Endothelial cell of hepatic sinusoid (primary cell): ENCODE measurements around the gene ELP4.

Experiments used
- in situ Hi-C: cut with HindIII; loops from 2 replicates; pipeline ENCODE4 v1.10.0; 2017; ENCODE audit warnings: low sequenced_read_pairs

Gene ELP4

DNA sequence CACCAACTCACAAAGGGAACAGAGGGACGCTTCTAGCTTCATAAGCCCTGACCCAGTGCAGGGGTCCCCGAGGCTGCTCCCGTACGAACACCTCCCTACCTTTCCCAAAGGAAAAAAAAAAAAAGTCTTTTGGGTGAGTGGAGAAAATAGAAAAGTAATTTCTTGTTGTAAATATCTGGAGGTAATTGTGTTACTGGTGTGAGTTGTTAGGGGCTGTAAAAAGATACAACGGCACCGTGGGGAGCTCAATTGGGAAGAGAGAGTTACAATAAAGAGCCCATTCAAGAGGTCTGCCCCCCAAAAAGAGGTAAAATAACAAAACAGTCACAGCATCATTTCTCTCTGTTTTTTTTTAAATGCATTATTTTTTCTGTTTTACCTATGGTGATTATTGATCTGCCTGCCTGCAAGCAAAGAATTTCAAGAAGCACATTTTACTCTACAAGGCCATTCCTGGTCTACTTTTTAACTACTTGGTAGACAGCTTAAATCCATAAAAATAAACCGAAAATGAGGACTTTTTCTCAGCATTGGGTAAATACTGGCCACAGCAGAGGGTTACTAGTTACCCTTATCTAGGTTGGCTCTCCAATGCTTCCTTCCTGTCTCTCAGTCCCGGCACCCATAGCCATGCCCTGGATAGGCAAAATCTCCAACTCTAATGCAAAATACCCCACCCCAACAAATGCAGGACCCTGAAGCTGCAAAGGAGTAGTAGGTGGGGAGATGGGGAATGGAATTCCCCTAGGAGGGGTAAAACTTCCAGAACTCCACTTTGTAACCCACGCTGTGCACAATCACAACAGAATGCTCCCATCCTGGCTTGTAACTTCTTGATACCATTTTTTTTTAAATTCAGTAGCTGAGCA lies 298.5 kb downstream of the ELP4 start:
- in situ Hi-C loops, result no loop called here

DNA sequence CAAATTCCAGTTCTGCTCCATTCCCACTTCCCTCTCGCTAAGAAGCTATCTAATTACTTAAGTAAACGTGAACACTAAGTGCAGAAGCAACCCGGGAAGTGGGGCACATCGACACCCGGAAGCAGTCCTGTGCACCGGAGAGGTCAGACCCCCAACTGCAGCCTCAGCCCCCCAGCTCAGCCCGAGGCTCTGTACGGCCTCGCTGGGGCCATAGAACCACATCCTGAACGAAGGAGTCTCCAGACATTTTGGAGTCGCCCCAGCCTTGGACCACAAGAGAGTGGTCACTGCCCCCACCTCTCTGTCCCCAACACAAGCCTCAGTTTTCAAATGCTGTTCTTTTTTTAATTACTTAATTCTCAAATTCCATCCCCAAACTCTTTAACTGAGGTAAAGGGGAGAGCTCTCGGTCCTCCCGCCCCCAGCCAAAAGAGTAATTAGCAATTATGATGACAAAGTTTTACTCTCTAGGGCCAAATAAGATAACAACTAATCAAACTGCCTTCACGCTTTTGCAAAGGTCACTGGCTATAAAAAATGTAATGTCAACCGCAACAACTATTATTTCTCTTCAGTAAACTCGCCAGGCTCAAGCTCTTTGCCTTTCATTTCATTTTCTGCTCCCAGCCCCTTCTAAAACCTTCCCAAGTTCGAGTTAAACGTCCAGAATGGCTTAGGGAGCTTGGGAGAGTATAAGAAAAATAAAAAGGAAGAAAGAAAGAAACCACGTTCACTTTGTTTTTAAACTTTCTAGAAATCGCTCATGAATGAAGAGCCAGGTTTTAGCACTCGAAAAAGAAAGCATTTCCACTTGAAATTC lies 299.4 kb downstream of the ELP4 start:
- in situ Hi-C loops, result no loop called here

DNA sequence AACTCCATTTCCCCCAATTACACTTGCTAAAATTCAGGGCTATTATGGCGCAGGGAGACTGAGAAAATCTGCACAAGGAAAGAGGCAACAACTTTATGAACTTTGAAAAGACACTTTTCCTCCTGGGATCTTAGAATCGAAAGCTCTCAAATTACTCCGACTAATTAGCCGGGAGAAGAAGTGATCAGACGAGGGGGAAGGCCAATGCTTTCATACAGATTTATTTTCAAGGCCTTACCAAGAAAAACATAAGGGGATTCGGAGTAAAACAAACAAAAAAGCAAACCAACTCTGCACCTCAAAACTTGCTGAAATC lies 299.9 kb downstream of the ELP4 start:
- in situ Hi-C loops, result no loop called here

DNA sequence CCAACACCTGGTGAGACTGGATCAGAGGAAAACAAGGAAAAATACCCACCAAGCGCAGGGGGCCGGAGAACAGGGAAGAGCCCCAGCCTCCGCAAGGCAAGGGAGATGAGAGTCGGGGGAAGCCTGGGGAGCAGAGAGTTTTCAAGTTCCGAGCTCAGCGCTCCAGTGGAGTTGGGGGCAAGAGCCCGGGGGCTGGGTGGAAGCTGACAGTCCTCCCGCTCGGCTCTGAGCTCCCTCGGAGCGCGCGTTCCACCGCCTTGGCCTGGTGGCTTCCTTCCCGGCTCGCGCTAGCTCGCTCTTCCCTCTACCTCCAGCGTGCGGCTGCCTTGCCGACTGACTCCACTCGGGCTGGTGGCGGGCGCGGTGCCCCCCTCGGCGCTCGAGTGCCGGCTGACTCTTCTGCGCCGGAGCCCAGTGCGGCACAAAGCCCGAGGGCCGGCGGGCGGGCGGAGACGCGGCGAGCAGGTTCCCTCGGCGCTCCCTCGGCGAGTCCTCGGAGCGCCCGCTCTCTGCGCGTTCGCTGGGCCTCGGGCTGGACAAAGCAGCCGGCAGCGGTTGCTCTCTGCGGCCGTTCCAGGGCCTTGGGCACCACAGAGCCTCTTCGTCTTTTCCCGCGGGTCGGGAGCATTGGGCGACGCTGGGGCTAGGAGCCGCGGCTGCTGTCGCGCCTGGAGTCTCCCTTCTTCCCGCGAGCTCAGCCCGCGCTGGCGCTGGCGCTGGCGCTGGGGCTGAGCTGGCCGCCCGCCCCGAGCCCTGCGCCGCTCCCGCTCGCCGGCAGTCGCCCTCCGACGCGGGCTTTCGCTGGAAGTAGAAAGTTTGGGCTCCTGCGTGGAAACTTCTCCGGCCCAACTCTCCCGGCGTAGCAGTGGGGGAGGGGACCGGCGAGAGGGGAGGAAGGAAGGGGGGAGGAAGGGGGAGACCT lies 300.6 kb downstream of the ELP4 start:
- in situ Hi-C loops, result no loop called here

DNA sequence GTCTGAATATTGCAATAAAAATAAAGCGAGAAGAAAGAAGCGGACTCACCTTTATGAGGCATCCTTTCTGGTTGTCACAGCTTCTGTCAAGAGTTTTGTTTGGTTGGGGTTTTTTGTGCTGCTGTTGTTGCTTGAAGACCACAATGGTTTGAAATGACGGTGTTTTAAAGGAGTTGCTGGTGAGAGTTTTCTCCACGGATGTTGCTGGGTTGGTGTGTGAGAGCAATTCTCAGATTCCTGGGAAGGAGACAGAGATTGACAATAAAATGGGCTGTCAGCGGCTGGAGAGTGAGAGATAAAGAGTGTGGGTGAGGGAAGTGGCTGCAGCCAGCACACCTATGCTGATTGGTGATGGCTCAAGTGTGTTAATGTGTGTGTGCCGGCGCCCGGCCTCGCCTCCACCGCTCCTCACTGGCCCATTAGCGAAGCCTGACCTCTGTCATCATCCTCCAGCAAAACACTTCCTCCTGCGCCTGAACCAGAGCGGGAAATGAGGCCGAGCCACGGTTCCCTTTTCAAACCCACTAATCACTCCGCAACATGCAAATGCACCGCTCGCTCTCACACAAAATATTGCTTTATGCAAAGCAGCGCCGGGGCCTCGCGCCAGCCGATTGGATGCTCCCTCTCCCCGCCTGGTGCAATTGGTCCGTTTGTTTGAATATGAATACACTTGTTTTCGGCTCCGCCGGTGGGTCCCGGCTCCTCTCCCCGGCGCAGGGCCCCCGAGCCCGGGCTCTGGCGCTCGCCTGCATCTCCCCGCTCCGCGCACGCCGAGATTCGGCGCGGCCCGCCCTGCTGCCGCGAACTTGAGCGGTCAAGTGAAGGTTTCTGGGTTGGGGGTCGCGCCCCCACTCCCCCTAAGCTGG lies 301.4 kb downstream of the ELP4 start, which contains the start of gene PAX6:
Gene PAX6, minus strand, starts transcription at position 544 of the 869 bp plus-strand sequence. CDS start 4,911 bp downstream, outside the sequence.
- in situ Hi-C loops, result no loop called here

DNA sequence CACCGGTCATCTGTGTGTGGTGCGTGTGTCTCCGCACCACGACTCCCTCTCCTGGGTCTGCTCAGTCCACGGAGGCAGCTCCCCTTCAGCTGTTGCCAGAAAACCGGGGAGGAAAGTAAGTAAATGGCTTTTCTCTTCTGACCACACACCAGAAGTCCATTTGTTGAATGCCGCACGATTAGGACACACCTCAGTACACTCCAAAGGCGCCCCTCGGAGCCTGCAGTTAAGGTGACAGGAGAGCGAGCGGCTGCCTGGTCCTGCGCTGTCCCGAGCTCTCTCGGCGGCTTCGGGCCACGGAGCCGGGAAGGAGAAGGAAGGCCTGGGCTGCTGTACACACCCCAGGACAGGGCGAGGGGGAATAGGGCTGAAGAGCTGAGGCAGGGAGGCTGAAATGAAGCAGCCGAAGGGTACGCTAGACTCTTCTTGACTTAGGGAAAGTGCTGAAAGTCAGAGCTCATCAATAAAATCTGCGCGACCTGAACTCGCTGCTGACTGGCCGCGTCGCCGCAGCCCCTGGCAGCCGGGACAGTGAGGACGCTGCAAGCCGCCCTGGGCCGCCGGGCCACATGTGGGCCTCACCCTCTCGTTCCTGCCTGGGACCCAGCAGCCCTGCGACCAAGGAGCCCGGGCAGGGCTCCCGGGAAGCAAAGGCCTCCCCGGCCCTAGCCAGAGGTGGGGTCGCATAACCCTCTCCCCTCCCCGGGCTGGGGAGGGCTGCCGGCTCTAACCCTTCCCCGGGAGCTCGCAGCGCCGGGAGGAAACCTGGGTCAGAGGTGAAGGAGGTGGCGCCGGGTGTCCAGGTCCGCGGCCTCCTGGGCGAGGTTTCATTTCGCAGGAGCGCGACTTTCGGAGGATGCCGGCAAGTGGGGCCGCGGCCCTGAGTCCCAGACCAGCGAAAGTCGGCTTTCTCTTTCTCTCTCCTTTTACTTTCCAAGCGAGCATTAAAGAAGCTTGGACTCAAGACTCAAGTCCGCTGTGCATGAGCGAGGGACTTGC lies 303.1 kb downstream of the ELP4 start:
- in situ Hi-C loops, result no loop called here

DNA sequence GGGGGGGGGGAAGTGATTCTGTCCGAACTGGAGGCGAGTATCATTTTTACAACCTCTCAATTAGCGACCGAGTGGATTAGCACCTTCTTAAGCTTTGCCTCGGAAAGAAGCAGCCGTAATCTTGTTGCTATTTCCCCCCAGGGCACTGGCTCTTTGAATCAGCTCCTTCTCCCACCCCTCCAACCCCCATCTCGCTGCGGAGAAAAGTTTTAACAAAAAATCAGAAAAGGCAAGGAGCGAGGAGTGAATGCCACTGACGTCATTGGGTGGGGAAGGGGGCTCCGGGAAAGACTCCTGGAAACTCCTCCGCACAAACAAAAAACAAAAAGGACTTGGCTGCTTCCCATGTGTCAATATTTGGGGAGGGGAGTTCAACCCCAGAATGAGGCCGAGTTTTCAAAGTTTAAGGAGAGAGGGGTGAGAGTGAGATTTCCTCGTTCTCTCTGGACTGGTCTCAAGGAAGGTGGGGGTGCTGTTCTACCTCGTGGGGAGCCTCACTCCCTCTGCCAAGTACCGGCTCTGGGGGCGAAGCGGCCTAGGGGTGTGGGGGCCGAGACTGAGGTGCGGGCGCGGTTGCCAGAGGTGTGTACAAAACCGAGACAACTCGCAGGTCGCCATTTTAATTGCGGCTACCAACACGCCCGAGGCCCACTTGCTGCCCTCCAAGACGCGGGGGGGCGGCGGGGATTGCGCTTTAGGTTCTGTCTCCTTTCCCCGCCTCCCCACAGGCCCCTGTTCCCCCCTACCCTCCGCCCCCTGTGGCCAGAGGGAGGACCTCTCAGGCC lies 304.0 kb downstream of the ELP4 start:
- in situ Hi-C loops, result no loop called here

DNA sequence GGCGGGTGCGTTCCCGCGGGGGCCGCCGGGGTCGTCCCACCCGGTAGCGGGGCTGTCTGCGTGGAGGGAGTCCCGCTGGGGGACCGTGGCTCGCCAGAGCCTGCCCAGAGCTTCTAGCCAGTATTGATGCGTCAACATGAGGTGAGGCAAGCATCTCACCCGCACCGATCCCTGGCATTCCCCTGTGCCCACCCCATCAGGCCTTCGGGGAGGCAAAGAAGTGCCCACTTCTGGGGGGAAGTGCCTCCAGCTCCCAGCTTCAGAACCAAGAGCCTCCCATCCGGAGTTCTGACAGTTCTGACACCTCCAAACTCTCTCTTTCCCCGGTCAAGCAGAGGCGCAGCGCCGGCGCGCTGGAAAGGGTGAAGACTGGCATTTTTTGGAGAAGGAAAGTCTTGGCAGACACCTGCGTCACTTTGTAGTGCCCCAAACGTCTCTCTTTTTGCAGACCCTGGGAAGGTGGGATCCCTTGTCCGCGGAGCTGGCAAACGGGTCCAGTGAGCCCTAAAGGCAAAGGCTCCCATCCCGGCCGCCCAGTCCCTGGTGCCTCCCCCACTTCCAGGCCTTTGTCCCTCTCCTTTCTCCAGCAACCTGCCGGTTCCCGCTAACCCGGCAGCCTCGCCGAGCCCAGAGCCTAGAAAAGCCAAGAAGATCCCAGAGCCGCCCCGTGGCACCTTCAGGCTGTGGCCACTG lies 304.8 kb downstream of the ELP4 start:
- in situ Hi-C loops, result no loop called here

DNA sequence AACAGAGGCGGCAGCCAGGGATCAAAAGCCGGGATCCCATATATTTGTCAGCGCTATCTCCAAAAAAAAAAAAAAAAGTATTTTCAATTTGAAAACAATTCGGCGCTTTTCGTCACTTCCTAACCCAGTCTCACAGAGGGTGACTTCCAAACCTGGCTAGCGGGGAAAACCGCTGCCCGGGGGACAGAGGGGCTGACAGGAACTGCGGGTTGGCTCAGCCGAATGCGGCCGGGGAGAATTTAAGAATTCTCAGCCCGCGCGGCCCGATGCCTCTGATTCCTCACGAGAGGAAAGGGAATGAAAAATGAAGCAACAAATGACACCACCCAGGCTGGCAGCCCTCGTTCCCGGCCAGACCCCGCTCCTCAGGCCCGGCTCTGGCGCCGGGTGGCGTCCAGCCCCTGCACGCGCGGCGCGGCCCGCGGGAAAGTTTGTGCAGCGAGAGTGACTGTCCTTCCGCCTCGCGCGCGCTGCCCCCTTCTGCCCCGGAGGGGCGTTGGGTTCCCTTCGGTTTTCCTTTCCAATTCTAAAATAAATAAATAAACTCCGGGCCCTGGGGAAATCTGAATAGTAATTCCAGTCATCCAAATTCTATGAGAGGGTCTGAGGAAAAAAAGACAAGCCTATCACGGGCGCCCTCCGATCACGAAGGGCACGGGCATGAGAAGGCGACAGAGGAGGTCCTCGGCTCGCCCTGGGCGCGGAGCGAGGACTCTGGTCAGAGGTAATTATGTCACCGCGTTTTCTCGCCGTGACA lies 306.3 kb downstream of the ELP4 start:
- in situ Hi-C loops, result no loop called here

DNA sequence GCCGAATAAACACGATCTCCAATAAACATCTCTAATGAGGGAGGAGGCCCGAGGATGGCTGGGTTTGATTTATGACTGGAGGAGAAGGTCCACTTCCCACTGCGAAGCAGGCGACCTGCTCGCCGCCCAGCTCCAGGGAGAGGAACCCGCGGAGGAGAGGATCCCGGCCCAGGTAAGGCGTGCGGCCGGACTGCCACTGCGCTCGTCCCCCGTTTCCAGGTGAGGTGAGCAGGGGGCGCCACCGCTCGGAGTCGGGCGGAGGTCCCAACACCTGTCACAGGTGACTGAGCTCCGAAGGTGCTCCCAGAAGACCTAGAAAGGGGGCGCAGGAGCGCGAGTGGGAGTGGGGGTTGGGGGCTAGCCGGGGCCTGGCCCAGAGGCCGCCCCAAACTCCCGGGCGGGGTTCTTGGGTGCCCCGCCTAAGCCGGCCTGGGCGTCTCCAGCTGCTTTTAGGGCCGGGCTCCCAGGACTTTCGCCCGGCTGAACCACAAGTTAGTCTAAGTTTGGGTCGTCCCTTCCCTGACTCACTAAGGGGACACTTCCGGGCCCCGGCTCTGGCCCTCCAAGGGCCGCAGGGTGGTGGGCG lies 307.0 kb downstream of the ELP4 start:
- in situ Hi-C loops, result no loop called here

DNA sequence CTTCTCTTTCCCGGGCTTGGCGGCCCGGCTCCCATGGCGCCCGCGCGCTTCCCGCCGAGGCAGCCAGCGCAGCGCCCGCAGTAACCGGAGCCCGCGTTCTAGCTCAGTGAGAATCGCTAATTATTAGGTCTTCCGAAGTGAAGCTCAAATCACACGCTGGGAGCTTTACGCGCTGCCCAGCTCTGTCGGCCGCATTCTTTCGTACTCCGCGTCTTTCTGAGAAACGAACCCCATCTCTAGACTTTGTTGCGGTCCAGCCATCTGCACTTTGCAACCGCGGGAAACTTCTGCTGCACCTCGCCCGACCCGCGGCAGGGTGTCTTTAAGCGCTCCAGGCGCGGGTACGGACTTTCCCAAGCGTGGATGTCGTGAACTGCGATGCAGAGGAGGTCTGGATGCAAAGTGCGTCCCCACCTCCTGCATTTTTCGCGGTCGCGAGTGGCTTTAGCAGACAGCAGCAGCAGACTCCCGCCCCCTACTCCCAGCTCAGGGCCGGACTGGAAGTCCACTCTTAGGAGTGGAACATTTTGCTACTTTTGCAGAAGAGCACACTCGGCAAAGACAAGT lies 307.6 kb downstream of the ELP4 start:
- in situ Hi-C loops, result no loop called here

DNA sequence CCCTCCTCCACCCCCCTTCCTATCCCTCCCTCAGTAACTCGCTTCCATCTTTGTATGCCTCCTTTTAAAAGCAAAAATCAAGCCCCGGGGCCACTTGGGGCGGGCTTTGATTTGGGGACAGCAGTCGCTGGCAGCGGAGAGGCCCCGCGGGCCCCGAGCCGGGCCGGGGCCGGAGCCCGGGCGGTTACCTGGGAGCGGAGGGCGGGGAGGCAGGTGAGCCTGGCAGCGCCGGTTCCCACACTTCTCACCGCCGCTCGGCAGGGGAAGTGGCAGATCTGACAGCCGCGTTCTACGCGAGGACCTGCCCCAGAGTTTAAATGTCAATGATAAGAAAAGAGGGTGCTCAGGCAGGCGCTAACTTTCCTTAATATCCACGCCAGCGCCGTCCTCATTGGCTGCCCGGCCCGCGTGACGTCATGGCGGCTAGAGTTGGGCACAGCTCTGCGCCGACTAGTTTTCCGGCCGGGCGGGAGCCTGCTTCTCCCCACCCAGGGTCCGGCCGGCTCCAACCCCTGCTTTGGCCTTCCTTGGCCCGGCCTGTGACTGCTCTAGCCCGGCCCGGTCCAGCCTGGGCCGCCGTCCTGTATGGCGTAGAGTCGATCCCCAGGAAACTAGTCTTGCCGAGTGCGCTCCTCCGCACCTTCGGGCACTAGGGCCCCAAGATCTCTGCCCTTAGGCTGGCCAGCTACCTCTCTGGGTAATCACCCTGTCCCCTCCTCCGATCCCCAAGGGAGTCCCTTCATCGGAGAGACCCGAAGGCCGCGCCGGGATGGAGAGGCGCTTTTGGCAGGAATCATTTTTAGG lies 308.3 kb downstream of the ELP4 start:
- in situ Hi-C loops, result no loop called here

DNA sequence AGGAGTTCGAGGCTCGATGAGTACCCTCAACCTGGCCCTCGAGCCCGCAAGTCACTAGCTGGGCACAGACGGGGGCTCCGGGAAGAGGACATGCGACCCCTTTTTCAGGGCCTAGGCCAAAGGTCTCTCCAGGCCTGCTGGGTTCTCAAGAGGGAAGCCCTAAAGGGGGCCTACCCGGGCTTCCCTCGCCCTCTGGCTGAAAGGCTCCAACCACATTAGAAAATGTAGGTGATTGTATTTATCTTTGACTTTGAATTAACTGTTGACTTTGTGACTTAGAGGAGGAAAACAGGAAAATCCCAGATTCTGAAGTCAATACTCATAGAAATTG lies 308.8 kb downstream of the ELP4 start:
- in situ Hi-C loops, result no loop called here

DNA sequence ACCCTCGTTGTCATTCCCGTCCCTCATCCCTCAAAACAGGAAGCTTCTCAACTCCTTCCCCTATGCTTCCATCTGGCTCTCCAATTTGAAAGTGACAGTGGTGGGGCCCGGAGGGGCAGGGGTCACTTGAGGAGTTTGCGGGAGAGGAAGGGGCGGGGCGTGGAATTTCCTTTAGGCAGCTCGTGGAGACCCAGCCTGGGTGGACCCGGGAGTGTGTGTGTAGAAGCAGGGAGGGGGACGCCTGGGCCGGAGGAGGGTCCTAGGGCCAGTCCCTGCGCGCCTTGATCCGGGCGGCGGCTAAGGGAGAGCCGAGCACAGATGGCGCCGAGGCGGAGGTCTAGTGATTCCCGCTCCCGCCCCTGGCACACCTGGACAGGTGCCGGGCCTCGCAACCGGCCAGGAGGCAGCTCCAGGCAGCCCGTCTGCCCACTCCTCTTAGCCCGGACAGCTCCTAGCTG lies 309.3 kb downstream of the ELP4 start:
- in situ Hi-C loops, result no loop called here
